NCI-H1436 treated with DMSO at 0.1 percent for 48 hours (cell line): Measurements from ENCODE around the gene CTSZ.
"Not testable (repeated sequence)": the region's sequence is repeated elsewhere in the genome, so short reads cannot be mapped to it uniquely, and the experiment has no call there.

Source experiments
- DNase-seq: peaks from one replicate; lab custom pipeline; 2025; lab: John Stamatoyannopoulos, UW

CTSZ gene

GRCh38 chr20:59006864-59007664 is at the start of gene CTSZ:
Gene CTSZ (minus strand): TSS chr20:59007254. CDS start chr20:59007128, 126 bp downstream.
- no peak for DNase-seq

- no peak for DNase-seq
These were observed 48.2 kb upstream of the CTSZ start for GRCh38 chr20:59055302-59055701.

- no peak for DNase-seq
These were observed 44.7 kb upstream of the CTSZ start for GRCh38 chr20:59051666-59052185.

- DNase-seq: no peak
These were observed 43.4 kb upstream of the CTSZ start for GRCh38 chr20:59050437-59050836.

- DNase-seq: no peak
These were observed 41.6 kb upstream of the CTSZ start for GRCh38 chr20:59048681-59049030.

- DNase-seq: no peak
These were observed 41.1 kb upstream of the CTSZ start for GRCh38 chr20:59047938-59048680.

- DNase-seq: no peak
These were observed 39.8 kb upstream of the CTSZ start for GRCh38 chr20:59046862-59047261.

- no peak for DNase-seq
These were observed 37.7 kb upstream of the CTSZ start for GRCh38 chr20:59044796-59045195.

- DNase-seq: no peak
These were observed 37.2 kb upstream of the CTSZ start for GRCh38 chr20:59044295-59044694.

- DNase-seq: no peak
These were observed 36.6 kb upstream of the CTSZ start for GRCh38 chr20:59043698-59044097.

GRCh38 chr20:59042796-59043631 is 36.0 kb upstream of the CTSZ start:
- DNase-seq: peak; percentile 33

GRCh38 chr20:59042151-59042795 is 35.2 kb upstream of the CTSZ start, which contains the start of gene PRELID3B:
Gene PRELID3B (minus strand): TSS chr20:59042786. CDS start chr20:59042730, 56 bp downstream.
- no peak for DNase-seq

GRCh38 chr20:59041487-59041886 is 34.4 kb upstream of the CTSZ start:
- not testable (repeated sequence) for DNase-seq

- no peak for DNase-seq
These were observed 33.6 kb upstream of the CTSZ start for GRCh38 chr20:59040667-59041066.

- DNase-seq: no peak
These were observed 32.2 kb upstream of the CTSZ start for GRCh38 chr20:59039233-59039632.

- no peak for DNase-seq
These were observed 30.3 kb upstream of the CTSZ start for GRCh38 chr20:59037386-59037785.

GRCh38 chr20:59035381-59035780 is 28.3 kb upstream of the CTSZ start:
- DNase-seq: no peak

- DNase-seq: no peak
These were observed 26.6 kb upstream of the CTSZ start for GRCh38 chr20:59033616-59034165.

- no peak for DNase-seq
These were observed 26.0 kb upstream of the CTSZ start for GRCh38 chr20:59033093-59033492.

- no peak for DNase-seq
These were observed 25.6 kb upstream of the CTSZ start for GRCh38 chr20:59032713-59033059.

- DNase-seq: peak; percentile 78
These were observed 25.1 kb upstream of the CTSZ start, which contains the start of gene ATP5F1E for GRCh38 chr20:59032023-59032712. Gene ATP5F1E (minus strand): TSS chr20:59032335. CDS start chr20:59032251, 84 bp downstream.
